ENCODE data around the gene CLSTN3.

The CLSTN3 gene

DNA sequence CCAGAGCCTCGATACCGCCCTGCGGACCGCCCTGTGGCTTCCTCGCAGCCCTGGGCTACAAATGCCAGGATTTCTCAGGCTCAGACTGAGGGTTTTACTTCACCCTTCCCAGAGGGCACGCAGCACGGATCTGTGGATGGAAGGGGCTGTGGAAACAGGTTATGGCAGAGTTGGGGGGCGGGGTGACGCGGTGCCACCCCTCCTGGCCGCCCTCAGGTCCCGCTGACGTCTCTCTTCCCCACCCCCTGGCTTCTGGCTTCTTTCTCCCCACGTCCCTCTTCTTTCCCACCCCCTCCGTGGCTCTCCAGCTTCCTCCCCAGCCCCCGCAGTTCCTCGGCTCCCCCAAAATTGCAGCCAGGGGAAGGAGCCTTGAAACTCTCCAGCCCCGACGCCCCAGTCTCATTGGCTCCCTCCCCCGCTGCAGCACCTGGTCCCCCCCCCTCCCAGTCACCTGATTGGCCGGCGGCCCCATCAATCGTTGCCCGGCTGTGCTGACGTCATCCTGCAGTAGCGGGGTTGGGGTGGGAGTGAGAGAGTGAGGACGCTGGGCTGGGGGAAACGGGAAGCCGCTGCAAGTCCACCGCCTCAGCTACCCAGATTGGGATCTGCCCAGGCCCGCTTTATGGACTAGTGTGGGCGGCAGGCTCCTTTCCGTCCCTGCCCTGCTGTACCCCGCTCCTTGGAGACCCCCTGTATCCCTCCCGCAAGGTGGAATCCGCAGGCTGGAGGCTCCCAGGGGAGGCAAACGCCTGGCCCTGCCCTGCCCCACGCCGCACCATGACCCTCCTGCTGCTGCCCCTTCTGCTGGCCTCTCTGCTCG lies at the start of gene CLSTN3:
CLSTN3 (plus strand) TSS at position 500 of the 820 bp plus-strand sequence; CDS start at position 778, 278 bp downstream.
- in situ Hi-C loops (cut with MboI; ENCODE audit: low sequenced_read_pairs), result no loop called here

DNA sequence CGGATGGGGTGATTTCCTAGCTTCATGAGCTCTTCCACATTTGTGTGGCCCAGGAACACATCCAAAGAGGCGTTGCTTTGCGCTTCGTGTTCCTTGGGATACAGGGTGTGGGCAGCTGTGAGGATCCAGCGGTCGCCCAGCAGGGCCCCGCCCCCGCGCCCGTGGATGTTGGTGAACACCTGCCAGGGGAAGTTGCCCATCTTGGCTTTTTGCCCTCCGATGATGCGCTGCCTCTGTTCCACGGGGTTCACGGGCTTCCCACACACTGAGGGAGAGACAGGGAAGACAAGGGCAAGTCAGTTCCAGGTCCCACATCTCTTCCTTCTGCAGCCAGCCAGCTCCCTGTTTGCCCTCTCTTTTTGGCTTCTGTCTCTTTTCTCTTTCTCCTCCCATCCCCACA lies 49.1 kb upstream of the CLSTN3 start:
- in situ Hi-C loops (cut with MboI; ENCODE audit: low sequenced_read_pairs), result no loop called here

DNA sequence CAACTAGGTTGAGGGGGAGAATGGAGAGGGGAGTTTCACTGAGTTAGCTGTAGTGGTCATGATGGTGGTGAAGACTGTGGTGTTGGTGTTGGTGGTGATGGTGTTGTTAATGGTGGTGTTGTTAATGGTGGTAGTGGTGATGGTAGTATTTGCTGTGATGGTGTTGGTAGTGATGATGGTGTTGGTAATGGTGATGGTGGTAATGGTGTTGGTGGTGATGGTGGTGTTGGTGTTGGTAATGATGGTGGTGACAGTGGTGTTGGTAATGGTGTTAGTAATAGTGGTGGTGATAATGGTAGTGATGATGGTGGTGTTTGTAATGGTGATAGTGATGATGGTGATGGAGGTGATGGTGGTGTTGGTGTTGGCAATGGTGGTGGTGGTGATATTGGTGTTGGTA lies 47.0 kb upstream of the CLSTN3 start:
- in situ Hi-C loops (cut with MboI; ENCODE audit: low sequenced_read_pairs), result no loop called here

DNA sequence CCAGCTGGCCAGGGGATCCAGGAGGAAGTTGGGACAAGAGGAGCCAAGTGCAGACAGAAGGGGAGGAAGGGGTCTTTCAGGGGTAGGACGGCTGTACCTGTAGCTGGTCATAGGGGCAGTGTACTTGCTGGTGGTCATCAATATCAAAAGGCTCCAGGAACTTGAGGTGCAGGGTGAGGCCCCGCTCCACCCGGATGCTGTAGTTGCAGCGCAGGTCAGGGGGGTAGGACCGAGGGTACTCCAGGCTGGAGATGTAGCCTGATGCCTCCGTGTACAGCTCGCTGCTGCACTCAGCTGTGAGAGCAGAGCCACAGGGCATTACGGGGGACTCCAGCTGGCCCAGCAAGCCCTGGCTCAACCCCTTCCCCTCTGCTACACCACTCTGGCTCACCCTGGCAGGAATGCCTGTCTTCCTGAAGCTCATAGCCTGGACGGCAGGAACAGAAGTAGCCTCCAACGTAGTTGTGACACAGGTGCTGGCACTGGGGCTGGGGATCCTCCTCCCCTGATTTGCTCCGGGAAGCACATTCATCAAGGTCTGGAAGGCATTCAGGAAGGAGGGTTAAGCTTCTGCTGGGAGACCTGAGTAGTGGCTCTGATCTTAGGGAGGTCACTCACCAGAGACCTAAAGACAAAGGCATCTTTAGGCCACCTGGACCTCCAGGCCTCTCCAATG lies 40.8 kb upstream of the CLSTN3 start:
- in situ Hi-C loops (cut with MboI; ENCODE audit: low sequenced_read_pairs), result no loop called here

DNA sequence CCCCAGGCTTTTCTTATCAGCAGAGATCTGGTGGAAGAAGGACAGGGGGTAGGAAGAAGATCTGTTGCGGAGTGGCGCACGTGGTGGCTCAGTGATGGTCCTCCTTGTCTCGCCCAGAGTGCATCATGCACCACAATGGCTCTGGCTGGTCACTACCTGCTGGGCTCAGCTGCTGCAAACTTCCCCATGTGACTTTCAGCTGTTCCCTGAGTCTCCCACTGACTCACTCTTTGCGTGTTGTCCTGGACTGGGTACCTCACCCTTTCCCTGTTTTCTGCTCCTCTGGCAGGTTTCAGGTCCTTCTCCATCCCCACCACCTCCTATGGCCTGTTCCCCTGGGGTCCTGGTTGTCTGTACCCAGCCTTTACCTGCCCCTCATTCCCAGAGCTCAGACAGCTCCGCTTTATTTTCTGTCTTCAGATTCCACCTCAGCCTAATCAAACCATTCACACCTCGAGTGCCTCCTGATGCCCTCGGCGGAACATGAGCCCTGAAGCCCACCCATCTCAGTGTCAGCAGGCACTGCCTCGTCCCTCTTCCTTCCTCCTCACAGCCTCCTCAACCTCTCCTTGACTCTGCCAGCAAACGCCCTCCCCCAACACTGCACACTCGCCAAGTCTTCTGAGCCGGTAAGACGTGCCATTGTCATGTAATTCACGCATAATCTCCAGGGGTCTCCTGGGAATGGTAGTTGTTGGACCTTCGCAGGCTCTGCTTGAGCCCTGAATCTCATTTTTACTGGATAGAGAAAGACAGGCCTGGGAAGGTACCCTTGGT lies 39.8 kb upstream of the CLSTN3 start:
- in situ Hi-C loops (cut with MboI; ENCODE audit: low sequenced_read_pairs), result no loop called here

- in situ Hi-C loops (cut with MboI; ENCODE audit: low sequenced_read_pairs), result no loop called here
Measured at GRCh38 chr12:7091171-7091570, 39.0 kb upstream of the CLSTN3 start.

- in situ Hi-C loops (cut with MboI; ENCODE audit: low sequenced_read_pairs), result no loop called here
Measured at GRCh38 chr12:7091660-7092228, 38.4 kb upstream of the CLSTN3 start.

- in situ Hi-C loops (cut with MboI; ENCODE audit: low sequenced_read_pairs), result no loop called here
Measured at GRCh38 chr12:7092229-7092985, 37.8 kb upstream of the CLSTN3 start, which contains the start of gene C1R. Gene C1R, minus strand, starts transcription at chr12:7092445. Its CDS starts 57 bp downstream, at chr12:7092388.

DNA sequence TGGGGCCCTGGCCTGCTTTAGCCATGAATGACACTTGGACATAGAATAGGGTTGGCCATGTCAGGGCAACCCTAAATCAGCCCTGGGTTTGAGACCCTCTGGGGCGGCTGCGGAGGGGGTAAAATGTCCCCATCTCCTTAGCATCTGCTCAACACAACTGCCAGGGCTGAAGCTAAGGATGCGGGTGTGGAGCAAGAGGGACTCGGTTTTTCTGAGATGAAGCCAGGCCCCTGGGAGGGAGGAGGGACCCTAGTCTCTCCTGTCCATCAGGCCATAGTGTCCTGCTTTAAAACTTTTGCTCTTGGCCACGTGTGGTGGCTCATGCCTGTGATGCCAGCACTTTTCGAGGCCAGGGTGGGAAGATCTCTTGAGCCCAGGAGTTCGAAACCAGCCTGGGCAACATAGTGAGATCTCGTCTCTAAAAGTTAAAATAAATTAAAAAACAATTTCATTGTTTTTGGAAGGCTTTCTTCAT lies 37.1 kb upstream of the CLSTN3 start:
- in situ Hi-C loops (cut with MboI; ENCODE audit: low sequenced_read_pairs), result no loop called here

GRCh38 chr12:7093486-7093885 lies 36.7 kb upstream of the CLSTN3 start:
- in situ Hi-C loops (cut with MboI; ENCODE audit: low sequenced_read_pairs), result no loop called here

- in situ Hi-C loops (cut with MboI; ENCODE audit: low sequenced_read_pairs), result no loop called here
Measured at GRCh38 chr12:7093892-7094291, 36.3 kb upstream of the CLSTN3 start.

- in situ Hi-C loops (cut with MboI; ENCODE audit: low sequenced_read_pairs), result no loop called here
Measured at GRCh38 chr12:7096006-7096932, 33.9 kb upstream of the CLSTN3 start.

DNA sequence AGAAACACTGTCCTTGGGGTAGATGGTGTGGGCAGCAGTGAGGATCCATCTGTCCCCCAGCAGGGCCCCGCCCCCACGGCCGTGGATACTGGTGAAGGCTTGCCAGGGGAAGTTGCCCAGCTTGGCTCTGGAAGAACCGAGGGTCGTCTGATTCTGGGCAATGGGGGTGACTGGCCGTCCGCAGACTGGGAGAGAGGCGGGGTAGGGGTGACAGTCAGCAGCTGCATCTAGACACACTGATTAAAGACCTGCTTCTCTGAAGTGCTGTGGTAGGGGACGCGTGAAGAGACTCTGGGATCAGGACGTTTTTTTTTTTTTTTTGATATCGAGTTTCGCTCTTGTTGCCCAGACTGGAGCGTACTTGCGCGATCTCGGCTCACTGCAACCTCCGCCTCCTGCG lies 33.2 kb upstream of the CLSTN3 start:
- in situ Hi-C loops (cut with MboI; ENCODE audit: low sequenced_read_pairs), result no loop called here

GRCh38 chr12:7099290-7099996 lies 30.7 kb upstream of the CLSTN3 start:
- in situ Hi-C loops (cut with MboI; ENCODE audit: low sequenced_read_pairs), result no loop called here

DNA sequence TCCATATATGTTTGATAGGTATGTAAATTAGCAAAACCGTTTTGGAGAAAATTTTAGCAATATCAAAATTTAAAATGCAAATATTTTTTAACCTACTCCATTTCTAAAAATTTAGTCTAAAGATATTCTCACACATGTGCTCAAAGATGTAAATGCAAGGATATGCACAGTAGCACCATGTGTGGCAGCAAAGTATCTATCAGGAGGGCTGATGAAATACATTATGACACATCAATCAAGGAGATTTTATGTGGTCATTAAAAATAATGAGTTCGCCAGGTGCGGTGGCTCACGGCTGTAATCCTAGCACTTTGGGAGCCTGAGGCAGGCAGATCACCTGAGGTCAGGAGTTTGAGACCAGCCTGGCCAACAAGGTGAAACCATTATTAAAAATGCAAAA lies 29.9 kb upstream of the CLSTN3 start:
- in situ Hi-C loops (cut with MboI; ENCODE audit: low sequenced_read_pairs), result no loop called here

DNA sequence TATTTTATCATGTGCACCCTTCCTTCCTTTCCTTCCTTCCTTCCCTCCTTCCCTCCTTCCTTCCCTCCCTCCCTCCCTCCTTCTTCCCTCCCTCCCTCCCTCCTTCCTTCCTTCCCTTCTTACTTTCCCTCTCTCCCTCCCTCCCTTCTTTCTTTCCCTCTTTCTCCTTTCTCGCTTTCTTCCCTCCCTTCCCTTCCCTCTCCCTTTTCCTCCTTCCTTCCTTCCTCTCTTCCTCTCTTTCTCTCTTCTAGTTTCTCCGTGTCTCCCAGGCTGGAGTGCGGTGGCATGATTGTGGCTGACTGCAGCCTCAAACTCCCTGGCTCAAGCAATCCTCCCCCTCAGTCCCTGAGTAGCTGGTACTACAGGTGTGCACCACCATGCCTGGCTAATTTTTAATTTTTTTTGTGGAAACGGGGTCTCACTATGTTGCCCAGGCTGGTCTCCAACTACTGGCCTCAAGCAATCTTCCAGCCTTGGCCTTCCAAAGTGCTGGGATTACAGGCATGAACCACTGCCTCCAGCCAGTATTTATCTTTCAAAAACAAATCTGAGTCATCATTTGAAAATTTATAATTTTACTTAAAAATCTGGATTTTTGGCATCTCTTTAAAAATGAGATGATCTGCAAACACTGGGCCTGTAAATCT lies 29.0 kb upstream of the CLSTN3 start:
- in situ Hi-C loops (cut with MboI; ENCODE audit: low sequenced_read_pairs), result no loop called here

GRCh38 chr12:7101694-7102131 lies 28.5 kb upstream of the CLSTN3 start:
- in situ Hi-C loops (cut with MboI; ENCODE audit: low sequenced_read_pairs), result no loop called here

- in situ Hi-C loops (cut with MboI; ENCODE audit: low sequenced_read_pairs), result no loop called here
Measured at GRCh38 chr12:7102582-7102981, 27.6 kb upstream of the CLSTN3 start.
